Left renal pelvis (tissue), 4 donors: Measurements from ENCODE around the gene LDB2. TPM values are rescaled to one million over a fixed set of nuclear protein-coding genes. Genes with fewer than 3 reads are reported as not detected.

Experiments used
- DNase-seq, 4 donors: peaks; one replicate each; pipeline ENCODE4 v3.0.0-alpha.2; 2013; ENCODE audit warnings: low read depth in 4 of 4, low spot score in 3 of 4
- polyA plus RNA-seq, 4 donors: library from polyadenylated mRNA; unstranded; fragments of 120-200 nt; gene quantifications; one replicate each; pipeline ENCODE4 v1.2.1, GENCODE V29; 2013; ENCODE audit not compliant: insufficient read length in 4 of 4

LDB2 gene
- polyA plus RNA-seq, 4 donors = 83.1 to 249 (median 108) TPM

- no peak for DNase-seq
Measured at GRCh38 chr4:16728111-16728510, 170.3 kb downstream of the LDB2 start.

- DNase-seq = no peak
Measured at GRCh38 chr4:16727218-16727617, 171.2 kb downstream of the LDB2 start.

DNA sequence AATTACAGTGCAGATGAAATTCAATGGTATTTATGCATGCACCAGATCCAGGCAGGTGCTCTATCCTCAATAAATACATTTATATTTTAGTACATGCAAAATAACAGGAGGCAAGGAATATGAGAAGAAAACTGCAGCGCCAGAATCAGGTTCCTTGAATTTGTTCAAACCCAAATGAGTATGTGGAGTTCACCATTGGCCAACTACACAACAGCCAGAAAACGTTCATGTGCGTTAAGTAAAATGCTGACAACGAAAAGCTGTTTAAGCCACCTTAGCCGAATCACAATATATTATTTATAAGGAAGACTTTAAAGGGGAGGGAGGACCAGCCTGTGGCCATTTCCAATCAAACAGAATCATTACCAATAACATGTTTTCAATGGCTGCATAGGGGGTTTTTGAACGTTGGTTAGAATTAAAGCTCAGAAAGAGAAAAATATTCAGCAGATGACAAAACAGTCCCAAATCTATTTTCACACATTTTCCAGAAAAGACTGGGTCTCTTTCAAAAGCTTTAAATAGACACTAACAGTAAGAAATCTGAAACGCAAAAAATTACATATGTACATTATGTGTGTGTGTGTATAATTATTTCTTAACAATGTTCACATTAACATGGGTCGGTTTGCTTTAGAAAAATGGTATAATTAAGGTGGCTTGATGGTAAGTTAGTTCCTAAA is 171.9 kb downstream of the LDB2 start:
- no peak for DNase-seq

DNA sequence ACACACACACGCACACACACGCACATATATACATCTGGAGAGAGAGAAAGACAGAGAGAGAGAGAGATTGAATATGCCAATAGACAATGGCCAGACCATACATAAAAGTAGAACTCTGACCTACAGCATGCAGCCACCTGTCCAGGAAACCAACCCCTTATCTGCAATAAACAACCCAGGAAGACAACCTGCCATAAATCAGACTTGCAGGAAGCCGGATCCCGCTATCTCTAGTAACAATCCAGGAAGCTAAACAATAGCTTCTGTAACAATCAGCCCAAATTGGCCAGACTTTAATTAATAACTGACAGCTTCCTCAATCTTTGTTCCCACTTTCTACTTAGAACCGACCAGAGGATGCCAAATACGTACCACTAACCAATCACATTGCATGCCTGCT is 173.2 kb downstream of the LDB2 start:
- DNase-seq = no peak

- DNase-seq = no peak
Measured at GRCh38 chr4:16722416-16722815, 176.0 kb downstream of the LDB2 start.

GRCh38 chr4:16721613-16722291 is 176.7 kb downstream of the LDB2 start:
- DNase-seq = no peak

DNA sequence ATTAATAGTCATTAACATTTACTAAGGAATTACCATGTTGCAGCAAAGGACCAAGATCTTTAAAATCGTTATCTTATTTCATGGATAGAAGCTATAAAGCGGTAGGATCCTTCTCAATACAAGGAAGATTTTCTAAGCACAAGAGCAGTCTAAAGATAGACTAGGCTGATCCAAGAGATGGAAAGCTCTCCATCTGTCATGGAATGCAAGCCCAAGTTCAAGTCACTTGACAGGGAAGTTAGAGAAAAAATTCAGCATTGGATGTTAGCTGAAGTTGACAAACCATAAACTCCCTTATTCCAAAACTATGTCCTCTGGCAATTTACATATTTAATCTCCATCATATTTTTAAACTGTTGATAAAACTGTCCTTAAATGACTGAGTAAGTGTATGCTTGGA is 177.7 kb downstream of the LDB2 start:
- no peak for DNase-seq

GRCh38 chr4:16717266-16717970 is 181.0 kb downstream of the LDB2 start:
- no peak for DNase-seq

GRCh38 chr4:16715482-16715881 is 183.0 kb downstream of the LDB2 start:
- DNase-seq = no peak

- no peak for DNase-seq
Measured at GRCh38 chr4:16714191-16714590, 184.3 kb downstream of the LDB2 start.

- DNase-seq = no peak
Measured at GRCh38 chr4:16713696-16714095, 184.7 kb downstream of the LDB2 start.

- DNase-seq = no peak
Measured at GRCh38 chr4:16713271-16713670, 185.2 kb downstream of the LDB2 start.

DNA sequence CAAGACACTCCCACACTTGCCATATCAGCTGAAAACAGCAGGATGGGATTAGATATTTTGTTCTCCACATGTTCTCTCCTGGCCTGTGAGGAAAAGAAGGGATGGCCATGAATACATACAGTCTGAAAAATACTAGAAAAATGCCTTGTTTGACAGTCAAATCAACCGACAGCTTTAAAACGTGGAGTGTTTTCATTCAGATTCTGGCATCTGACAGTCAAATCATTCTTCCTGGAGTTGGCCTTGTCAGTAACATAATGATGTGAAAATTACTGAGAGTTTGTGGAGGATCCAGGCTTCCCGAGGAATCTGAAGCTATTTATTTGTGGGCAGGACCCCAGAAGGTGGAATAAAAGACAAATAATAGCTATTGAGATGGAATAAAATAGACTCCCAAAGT is 188.2 kb downstream of the LDB2 start:
- DNase-seq = no peak

GRCh38 chr4:16707874-16708273 is 190.6 kb downstream of the LDB2 start:
- DNase-seq = no peak

DNA sequence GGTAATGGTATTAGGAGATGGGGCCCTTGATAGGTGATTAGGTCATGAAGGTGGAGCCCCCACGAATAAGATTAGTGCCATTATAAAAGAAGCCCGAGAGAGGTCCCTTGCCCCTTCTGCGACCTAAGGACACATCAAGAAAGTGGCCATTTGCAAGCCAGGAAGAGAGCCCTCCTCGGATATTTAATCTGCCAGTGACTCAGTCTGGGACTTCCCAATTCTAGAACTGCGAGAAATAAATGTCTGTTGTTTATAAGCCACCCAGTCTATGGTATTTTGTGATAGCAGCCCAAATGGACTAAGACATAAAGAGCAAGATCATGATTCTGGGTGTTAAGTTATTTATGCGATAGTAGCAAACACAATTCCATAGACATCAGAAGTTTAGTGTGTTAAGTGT is 192.2 kb downstream of the LDB2 start:
- DNase-seq = no peak

GRCh38 chr4:16705341-16705740 is 193.1 kb downstream of the LDB2 start:
- no peak for DNase-seq

DNA sequence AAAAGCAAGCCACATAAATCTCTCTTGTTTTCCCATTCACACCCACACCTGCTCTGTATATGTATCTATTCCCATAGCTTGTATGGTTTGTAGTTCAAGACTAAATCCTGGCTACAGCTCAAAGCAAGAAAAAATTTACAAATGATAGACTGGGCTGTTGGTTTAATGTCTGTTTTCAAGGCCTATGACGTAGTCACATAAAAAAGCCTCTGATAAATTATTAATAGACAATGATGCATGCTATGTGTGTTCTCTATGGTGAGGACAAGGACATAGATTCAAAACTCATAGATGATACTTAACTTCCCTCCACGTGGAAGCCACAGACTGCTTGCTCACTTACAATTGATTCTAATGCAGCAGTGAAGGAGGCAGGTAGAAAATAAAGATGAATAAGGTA is 194.0 kb downstream of the LDB2 start:
- no peak for DNase-seq

- no peak for DNase-seq
Measured at GRCh38 chr4:16695896-16696295, 202.5 kb downstream of the LDB2 start.

- no peak for DNase-seq
Measured at GRCh38 chr4:16694884-16695276, 203.6 kb downstream of the LDB2 start.

DNA sequence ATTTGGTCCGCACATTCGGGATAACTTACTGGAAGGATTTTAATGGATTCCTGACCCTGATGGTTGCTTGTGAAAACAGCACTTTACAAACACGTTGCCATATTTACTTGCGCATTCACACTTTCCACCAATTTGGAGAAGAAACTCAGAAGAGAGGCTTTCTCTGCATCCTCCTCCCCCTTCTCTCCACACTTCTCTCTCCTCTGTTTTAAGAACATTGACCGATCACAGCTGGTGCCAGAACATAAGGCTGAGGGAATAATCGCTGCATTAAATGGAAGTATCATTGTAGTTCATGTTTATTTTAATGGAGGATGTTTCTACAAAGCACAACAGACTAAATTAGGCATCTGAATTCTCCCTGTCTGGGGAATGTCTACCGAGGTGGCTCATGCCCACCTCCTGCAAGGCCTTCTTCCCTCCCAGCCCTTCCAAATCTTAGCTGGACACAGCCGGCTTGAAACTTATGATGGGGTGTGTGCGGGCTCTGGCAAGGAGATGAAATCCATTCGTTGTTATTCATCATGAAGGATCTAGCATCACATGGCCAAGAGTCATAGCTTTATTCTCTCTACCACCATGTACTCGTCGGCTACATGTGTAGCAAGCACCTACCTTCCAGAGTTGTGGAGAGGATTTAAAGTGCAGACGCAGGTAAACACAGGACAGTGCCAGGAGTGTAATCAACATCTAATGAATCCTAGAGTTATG is 204.1 kb downstream of the LDB2 start:
- DNase-seq = peak; percentile 40 to 60 (median 52)

- DNase-seq = no peak
Measured at GRCh38 chr4:16693641-16694040, 204.8 kb downstream of the LDB2 start.
